NCI-H1105 treated with DMSO at 0.1 percent for 48 hours (cell line): ENCODE results near the gene KCNAB1.

Experiments used
- DNase-seq: peaks from one replicate; lab custom pipeline; 2025; lab: John Stamatoyannopoulos, UW

The KCNAB1 gene

GRCh38 chr3:156412600-156412999 lies 292.2 kb downstream of the KCNAB1 start:
- DNase-seq = no peak

DNA sequence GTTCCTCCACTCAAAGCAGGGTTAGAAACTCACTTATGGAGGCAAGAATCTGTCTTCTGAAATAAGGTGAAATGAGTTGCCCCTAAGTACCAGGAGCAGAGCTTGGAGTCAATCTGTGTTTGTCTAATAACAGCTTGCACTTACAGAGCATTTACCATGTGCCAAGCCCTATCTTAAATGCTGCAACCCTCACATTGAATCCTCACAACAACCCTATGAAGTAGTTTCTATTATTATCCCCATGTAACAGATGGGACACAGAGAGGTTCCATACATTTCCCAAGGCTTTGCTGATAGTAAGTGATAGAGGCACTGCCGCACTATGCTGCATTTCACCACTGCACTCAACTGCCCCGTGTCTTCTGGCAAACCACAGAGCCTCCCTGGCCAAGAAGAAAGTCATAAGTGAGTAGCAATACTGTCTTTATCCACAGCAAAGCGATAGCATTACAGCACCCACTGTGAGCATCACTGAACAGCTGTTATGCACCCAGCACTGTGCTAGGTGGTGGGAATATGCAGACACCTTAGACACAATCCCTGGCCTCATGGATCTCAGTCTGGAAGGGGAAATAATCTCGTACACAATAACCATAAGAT lies 293.0 kb downstream of the KCNAB1 start:
- no peak for DNase-seq

DNA sequence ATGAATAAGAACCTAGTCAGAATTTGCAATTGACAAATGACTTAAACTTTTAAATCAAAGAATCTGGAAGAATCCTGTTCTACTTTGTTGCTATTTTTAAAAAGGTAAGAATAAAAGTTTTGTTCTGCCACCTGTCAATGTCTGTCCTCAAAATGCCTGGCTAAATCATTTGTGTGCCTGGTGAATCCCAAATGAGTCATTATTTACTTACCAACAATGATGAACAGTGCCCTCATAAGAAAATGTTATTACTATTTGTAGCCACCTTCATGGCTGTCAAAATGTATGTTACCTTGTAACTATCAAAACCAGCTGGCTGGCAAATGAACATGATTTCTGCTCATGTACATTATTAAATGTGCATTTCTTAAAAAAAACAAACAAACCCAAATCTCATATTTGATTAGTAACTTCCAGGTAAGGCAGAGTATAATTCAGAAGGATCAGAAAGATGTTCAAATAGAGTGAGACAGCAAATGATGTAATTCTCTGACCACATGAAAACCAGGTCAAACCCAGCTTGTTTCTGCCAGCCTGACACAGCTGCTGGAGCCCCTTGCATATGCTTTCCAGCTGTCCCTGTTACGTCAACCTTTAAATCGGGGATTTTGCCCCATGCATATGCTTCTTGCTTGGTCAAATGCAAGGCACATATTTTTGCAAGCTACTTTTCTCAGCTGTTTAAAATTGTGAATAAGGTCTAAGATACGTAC lies 296.6 kb downstream of the KCNAB1 start:
- DNase-seq = no peak

GRCh38 chr3:156417559-156418132 lies 297.3 kb downstream of the KCNAB1 start:
- DNase-seq = no peak

DNA sequence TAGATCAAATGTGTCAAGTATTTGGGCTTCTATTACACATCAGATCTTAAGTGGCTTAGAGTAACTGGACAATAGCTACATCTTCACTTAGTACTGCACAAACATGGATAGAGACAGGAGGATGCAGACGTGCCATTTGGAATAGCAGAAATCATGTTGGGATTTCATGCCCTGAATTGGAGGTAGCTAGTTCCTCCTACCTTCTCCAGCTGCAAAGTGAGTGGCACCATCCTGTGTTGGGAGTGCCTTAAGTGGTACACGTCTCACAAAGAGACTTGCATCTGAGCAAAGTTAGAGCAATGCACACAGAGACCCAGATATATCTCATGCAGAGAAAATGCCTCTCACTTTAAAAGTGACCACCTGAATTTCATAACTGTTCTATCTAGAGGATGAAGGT lies 298.1 kb downstream of the KCNAB1 start:
- no peak for DNase-seq

- DNase-seq = no peak
Observed at GRCh38 chr3:156421534-156421933, 301.2 kb downstream of the KCNAB1 start.

- DNase-seq = no peak
Observed at GRCh38 chr3:156424758-156425157, 304.4 kb downstream of the KCNAB1 start.

GRCh38 chr3:156425651-156426050 lies 305.3 kb downstream of the KCNAB1 start:
- DNase-seq = no peak

GRCh38 chr3:156429125-156429524 lies 308.7 kb downstream of the KCNAB1 start:
- no peak for DNase-seq

DNA sequence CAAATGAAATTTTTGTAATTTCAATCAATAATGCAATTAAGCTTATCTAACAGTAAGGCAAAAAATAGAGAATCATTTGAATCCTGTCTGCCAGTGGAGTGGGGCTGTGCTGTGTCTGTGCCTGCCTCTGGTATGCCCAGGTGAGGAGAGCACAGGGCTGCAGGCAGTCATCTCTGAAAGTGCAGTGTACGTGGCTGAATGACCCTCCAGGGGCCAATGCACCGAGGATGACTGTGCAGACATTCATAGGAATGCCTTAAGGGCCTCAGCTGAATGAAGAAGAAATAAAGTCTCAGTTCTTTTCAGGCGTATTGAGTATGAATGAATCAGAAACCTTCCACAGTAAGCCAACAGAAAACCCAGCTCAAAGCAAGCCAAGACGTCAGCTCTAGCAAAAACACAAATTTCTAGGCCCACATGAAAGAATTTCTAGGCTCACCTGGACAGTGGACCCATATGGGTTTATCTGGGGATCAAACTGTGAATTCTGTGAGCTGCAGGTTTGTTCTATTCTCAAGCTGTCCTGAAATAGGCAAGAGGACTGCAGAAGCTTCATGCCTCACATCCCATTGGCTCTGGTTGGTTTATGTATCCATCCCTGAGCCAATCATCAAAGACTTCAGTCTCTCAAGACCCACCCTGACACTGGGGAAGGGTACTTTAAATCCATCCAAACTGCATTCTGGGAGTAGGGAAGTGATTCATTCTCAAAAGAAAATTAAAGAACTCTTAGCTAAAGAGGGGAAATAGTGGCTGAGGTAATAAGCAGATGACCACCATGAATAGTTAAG lies 311.2 kb downstream of the KCNAB1 start:
- no peak for DNase-seq

GRCh38 chr3:156432563-156432962 lies 312.2 kb downstream of the KCNAB1 start:
- DNase-seq = no peak

GRCh38 chr3:156433138-156433537 lies 312.8 kb downstream of the KCNAB1 start:
- no peak for DNase-seq

GRCh38 chr3:156433910-156434309 lies 313.5 kb downstream of the KCNAB1 start:
- DNase-seq = no peak

GRCh38 chr3:156434921-156435320 lies 314.5 kb downstream of the KCNAB1 start:
- DNase-seq = no peak

DNA sequence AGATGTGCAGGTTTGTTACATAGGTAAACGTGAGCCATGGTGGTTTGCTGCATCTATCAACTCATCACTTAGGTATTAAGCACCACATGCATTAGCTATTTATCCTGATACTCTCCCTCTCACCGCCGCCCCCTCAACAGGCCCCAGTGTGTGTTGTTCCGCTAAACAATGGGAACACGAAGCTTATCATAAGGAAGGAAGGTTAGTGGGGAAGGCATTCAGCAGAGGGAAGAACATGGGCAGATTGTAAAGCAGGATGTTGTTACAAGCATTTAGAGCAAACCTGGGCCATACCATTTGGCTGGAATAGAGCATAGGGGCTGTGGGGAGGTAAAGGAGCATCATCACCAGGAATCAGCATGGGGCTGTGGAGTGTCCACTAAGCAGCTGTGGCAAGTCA lies 322.7 kb downstream of the KCNAB1 start:
- DNase-seq = no peak

- no peak for DNase-seq
Observed at GRCh38 chr3:156445117-156446090, 325.0 kb downstream of the KCNAB1 start.

DNA sequence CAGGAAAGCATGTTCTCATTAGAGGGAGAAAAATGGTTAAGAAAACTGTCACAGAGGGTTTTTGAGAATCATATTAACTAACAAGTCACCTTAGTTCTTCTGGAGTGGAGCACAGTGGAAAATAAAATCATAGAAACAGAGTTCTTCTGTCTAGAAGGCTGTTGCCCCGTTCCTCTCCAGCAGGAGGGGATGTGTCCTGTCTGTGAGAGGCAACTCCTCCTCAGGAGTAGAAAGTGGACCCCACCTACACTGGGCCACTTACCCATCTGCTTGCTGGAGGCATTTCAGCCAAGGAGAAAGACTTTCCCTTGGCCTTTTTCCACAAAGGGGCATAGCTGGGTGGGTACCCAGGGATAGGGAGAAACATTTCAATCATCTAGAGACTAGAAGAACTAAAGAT lies 327.9 kb downstream of the KCNAB1 start:
- DNase-seq = no peak

- DNase-seq = peak; percentile 59
Observed at GRCh38 chr3:156449710-156450574, 329.6 kb downstream of the KCNAB1 start.

DNA sequence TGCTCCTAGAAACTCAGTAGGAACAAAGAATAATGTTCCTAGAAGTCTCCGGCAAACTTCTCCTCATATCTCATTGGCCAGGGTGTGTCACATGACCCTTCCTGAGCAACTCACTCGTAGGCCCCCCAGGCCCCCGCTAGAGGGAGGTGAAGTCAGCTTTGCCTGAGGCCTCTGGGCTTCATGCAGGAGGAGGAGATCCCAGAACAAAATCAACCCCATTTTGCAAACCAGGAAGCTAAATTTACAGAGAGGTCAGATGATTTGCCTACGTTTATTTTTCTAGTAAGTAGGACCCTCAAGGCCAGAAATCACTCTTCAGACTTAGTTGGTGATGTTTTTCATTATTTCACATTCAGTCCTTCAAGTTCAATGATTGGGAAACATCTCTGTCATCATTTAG lies 335.5 kb downstream of the KCNAB1 start:
- DNase-seq = no peak

DNA sequence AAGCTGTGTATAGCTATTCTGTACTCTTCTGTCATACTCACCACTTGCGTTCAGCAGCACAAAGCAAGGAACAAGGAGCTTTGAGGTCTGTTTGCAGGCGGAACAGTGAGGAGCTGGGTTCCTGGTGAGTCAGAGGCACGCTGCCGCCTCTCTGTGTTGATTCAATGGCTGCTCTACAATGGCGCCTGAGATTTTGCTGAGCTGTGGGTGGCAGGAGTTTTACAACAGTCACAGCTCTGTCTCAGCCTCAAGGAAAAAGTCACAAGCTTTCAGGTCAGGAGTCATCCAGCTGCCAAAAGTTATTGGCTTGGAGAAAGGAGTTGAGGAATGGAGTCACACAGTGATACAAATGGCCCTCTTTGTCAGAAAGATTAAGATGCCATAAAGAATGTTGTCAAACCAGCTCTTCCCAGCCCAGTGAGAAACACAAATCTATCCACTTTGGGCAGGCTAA lies 336.4 kb downstream of the KCNAB1 start:
- no peak for DNase-seq

- no peak for DNase-seq
Observed at GRCh38 chr3:156459434-156459833, 339.1 kb downstream of the KCNAB1 start.
